ENCODE results near the gene LILRA2. TPM values are rescaled to one million over a fixed set of nuclear protein-coding genes. Genes with fewer than 3 reads are reported as not detected.
"Not testable (repeated sequence)": the region's sequence is repeated elsewhere in the genome, so short reads cannot be mapped to it uniquely, and the experiment has no call there.

Gene LILRA2
- total and polyA plus RNA-seq, 2 of the 8 experiments (the other 6 are each of a cell fraction or from before 2014, with no cell fraction given) = not detected

- TF ChIP-seq EP300 (IDR thresholded peaks at IDR 0.05; ENCODE audit: borderline replicate concordance in 1 of 2, low read depth in 2 of 2, low read length in 2 of 2) (no peak), SP4 (IDR thresholded peaks at IDR 0.05; ENCODE audit: low read length) (no peak), SUZ12 (IDR thresholded peaks at IDR 0.05; ENCODE audit: low read length) (no peak), RAD21 (IDR thresholded peaks at IDR 0.05 in 1 of 2, conservative IDR thresholded peaks at IDR 0.05 in 1 of 2; ENCODE audit: low read depth in 2 of 2, low read length in 2 of 2) (no peak), EZH2 (IDR thresholded peaks at IDR 0.05; ENCODE audit: low read depth, low read length, severe bottlenecking) (no peak), POLR2A (IDR thresholded peaks at IDR 0.05; ENCODE audit: control extremely low read depth in 1 of 2, low read depth in 2 of 2, low read length in 2 of 2) (no peak)
These were observed 13.4 kb downstream of the LILRA2 start (continued) for GRCh38 chr19:54587026-54587425.

- H3K27ac ChIP-seq (ENCODE audit: low read depth, low read length); H3K27me3 ChIP-seq (replicated peaks in 1 of 4; ENCODE audit: control insufficient read depth in 3 of 4, extremely low read depth in 1 of 4, insufficient read depth in 3 of 4, low read length in 3 of 4); H2BK15ac ChIP-seq (ENCODE audit: low read length); H3K9ac ChIP-seq (replicated peaks in 1 of 4; ENCODE audit: extremely low read depth in 1 of 4, low read depth in 3 of 4, low read length in 3 of 4); H3K23me2 ChIP-seq (ENCODE audit: low read depth, low read length); H3K79me1 ChIP-seq (ENCODE audit: low read depth, low read length); H2BK12ac ChIP-seq (ENCODE audit: low read depth, low read length); CTCF ChIA-PET (ENCODE audit: partially characterized antibody); H3K4me3 ChIP-seq (ENCODE audit: extremely low read depth in 1 of 4, insufficient read depth in 2 of 4, low read depth in 3 of 4, low read length in 4 of 4); H3K56ac ChIP-seq (replicated peaks; ENCODE audit: insufficient read length, low read depth, low read length); H3K36me3 ChIP-seq (ENCODE audit: control insufficient read depth in 2 of 4, insufficient read depth in 4 of 4, low read length in 3 of 4); DNase-seq (ENCODE audit: low read depth in 1 of 2, low spot score in 2 of 2); H2AFZ ChIP-seq (ENCODE audit: low read length); H4K20me1 ChIP-seq (replicated peaks in 1 of 2; ENCODE audit: control insufficient read depth in 1 of 2, insufficient read depth in 2 of 2, low read length in 2 of 2); H2AK5ac ChIP-seq (ENCODE audit: low read depth, low read length); H3K4ac ChIP-seq (replicated peaks; ENCODE audit: insufficient read length, low read depth, low read length); H2BK20ac ChIP-seq (ENCODE audit: low read length); H2BK120ac ChIP-seq (replicated peaks; ENCODE audit: low read depth, low read length); H3K23ac ChIP-seq (ENCODE audit: insufficient read length); H3K4me2 ChIP-seq (ENCODE audit: insufficient read depth in 1 of 2, low read depth in 2 of 2, low read length in 2 of 2); H4K5ac ChIP-seq (ENCODE audit: insufficient read length, low read depth, low read length); H4K91ac ChIP-seq (replicated peaks; ENCODE audit: insufficient read length, low read length); POLR2A ChIA-PET (ENCODE audit: partially characterized antibody); H2BK5ac ChIP-seq (ENCODE audit: low read depth, low read length); H3K79me2 ChIP-seq (ENCODE audit: control insufficient read depth in 1 of 2, insufficient read depth in 2 of 2, low read length in 2 of 2); H3K18ac ChIP-seq (ENCODE audit: extremely low read depth, low read length); FAIRE-seq; H3K4me1 ChIP-seq (replicated peaks in 1 of 4; ENCODE audit: control insufficient read depth in 3 of 4, insufficient read depth in 4 of 4, low read length in 3 of 4); H3K14ac ChIP-seq (ENCODE audit: insufficient read length); H4K8ac ChIP-seq (ENCODE audit: extremely low read depth, insufficient read depth, low read length): not testable (repeated sequence)
- WGBS, 2 experiments (ENCODE audit: extremely low coverage in 1 of 2, insufficient coverage in 1 of 2, insufficient read length in 1 of 2, insufficient replicate concordance in 2 of 2, low coverage in 1 of 2, low lambda C conversion rate in 2 of 2, missing lambda C conversion rate in 1 of 2) = 72% methylated on average over 6 of the region's 6 CpGs; no CpG with 5 or more reads in 1 of the 2 experiments
- H3K9me3 ChIP-seq (ENCODE audit: insufficient read depth in 2 of 2, low read depth in 1 of 2, low read length in 1 of 2) = peaks cover 59 to 93% of the 10 kb centered on the region in 2 experiments
These were observed 19.9 kb downstream of the LILRA2 start, which contains the start of gene LILRA1 for GRCh38 chr19:54593445-54593844. Gene LILRA1, plus strand, starts transcription at chr19:54593632. Its CDS starts 613 bp downstream, at chr19:54594245.

Data from H1 (cell line).